HAP-1 (cell line): ENCODE results near the gene TMC1.
"Not testable (repeated sequence)": the region's sequence is repeated elsewhere in the genome, so short reads cannot be mapped to it uniquely, and the experiment has no call there.

Source experiments
- DNase-seq, 2 experiments: peaks; one replicate each; pipeline ENCODE4 v3.0.0-alpha.2; 2016 to 2020; ENCODE audit warnings: low spot score in 2 of 2
- H3K27me3 ChIP-seq: fragments of 250-450 bp; sonication (Bioruptor Pico); 2 replicates; pipeline ENCODE4 v1.5.1; 2020; ENCODE audit warnings: low read depth, mild to moderate bottlenecking, moderate library complexity
- H3K36me3 ChIP-seq: fragments of 250-450 bp; sonication (Bioruptor Pico); replicated peaks from 2 replicates; pipeline ENCODE4 v1.5.1; 2020; ENCODE audit warnings: mild to moderate bottlenecking
- H3K4me1 ChIP-seq: fragments of 250-450 bp; sonication (Bioruptor Pico); 2 replicates; pipeline ENCODE4 v1.5.1; 2020; ENCODE audit warnings: mild to moderate bottlenecking
- H3K4me3 ChIP-seq: fragments of 250-450 bp; sonication (Bioruptor Pico); 2 replicates; pipeline ENCODE4 v1.5.1; 2020; ENCODE audit warnings: mild to moderate bottlenecking, moderate library complexity
- H3K9me3 ChIP-seq: fragments of 250-450 bp; sonication (Bioruptor Pico); 2 replicates; pipeline ENCODE4 v1.5.1; 2020; ENCODE audit warnings: mild to moderate bottlenecking, moderate library complexity
- in situ Hi-C: fragments of 300-500 bp; cut with MboI; formaldehyde crosslinking; loops from 3 replicates; pipeline ENCODE4 v1.14.3; 2020; ENCODE audit warnings: low sequenced_read_pairs, inconsistent platforms, mixed read lengths

TMC1 gene

DNA sequence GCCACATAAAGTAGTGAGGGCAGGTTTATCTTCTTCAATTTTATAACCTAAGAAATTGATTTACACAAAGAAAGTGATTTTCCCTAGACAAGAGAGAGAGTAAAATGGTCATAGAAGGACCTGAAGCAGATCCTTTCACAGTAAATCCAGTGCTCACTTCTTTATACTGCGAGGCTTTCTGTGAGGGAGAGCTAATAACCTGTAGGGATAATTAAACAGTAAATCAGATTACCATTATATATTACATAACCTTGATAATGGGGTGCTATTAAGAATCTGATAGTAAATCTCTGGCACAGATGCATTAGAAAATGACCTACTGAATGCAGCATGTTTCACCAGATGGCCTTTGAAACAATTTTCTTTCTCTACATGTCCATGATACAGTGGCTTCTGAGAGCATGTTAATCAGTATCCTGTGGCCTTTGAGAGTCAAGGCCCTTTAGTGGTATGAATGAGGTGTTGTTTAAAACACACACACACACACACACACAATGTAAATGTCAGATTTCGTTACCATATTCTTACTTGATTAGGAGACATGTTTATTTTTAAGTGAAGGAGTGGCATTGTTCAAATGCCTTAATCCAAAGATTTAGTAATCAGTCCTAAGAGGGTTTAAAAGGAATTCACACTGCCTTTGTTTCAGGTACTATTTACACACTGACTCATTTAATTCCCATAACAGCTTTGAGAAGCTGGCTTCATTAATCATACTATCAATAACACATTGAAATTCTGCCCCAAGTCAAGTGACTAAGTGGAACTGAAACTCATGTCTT is 306.7 kb downstream of the TMC1 start:
- H3K9me3 ChIP-seq = no peaks in the 10 kb centered on the region
- peak; percentile 28 to 92 for DNase-seq
- in situ Hi-C loops = loop anchor here (10.0 kb wide), 2 partner anchors 233 to 793 kb away; no protein-coding TSS in a partner anchor
- H3K27me3 ChIP-seq = no peaks in the 10 kb centered on the region
- H3K4me3 ChIP-seq = no peak overlapping the region
- no peaks in the 10 kb centered on the region for H3K36me3 ChIP-seq
- H3K4me1 ChIP-seq = peaks cover 32% of the 10 kb centered on the region

- Histone ChIP-seq H3K4me1 (peaks cover 22% of the 10 kb centered on the region), H3K36me3 (no peaks in the 10 kb centered on the region), H3K27me3 (no peaks in the 10 kb centered on the region), H3K4me3 (no peak overlapping the region), H3K9me3 (no peaks in the 10 kb centered on the region)
- in situ Hi-C loops = no loop called here
- DNase-seq = no peak
Observed at GRCh38 chr9:72834994-72835393, 313.6 kb downstream of the TMC1 start.

GRCh38 chr9:72836790-72837189 is 315.4 kb downstream of the TMC1 start:
- in situ Hi-C loops = no loop called here
- DNase-seq = no peak

GRCh38 chr9:72839085-72839484 is 317.7 kb downstream of the TMC1 start:
- peak in 1 of 2 experiments; percentile 6 for DNase-seq
- Histone ChIP-seq H3K27me3 (no peaks in the 10 kb centered on the region), H3K4me1 (peaks cover 22% of the 10 kb centered on the region), H3K36me3 (no peaks in the 10 kb centered on the region), H3K4me3 (no peak overlapping the region), H3K9me3 (no peaks in the 10 kb centered on the region)
- in situ Hi-C loops = no loop called here

More at GRCh38 chr9:72836790-72837189, 315.4 kb downstream of the TMC1 start:
- no peaks in the 10 kb centered on the region for H3K9me3 ChIP-seq
- H3K27me3 ChIP-seq = no peaks in the 10 kb centered on the region
- no peaks in the 10 kb centered on the region for H3K36me3 ChIP-seq
- H3K4me1 ChIP-seq = peaks cover 22% of the 10 kb centered on the region
- no peak overlapping the region for H3K4me3 ChIP-seq

DNA sequence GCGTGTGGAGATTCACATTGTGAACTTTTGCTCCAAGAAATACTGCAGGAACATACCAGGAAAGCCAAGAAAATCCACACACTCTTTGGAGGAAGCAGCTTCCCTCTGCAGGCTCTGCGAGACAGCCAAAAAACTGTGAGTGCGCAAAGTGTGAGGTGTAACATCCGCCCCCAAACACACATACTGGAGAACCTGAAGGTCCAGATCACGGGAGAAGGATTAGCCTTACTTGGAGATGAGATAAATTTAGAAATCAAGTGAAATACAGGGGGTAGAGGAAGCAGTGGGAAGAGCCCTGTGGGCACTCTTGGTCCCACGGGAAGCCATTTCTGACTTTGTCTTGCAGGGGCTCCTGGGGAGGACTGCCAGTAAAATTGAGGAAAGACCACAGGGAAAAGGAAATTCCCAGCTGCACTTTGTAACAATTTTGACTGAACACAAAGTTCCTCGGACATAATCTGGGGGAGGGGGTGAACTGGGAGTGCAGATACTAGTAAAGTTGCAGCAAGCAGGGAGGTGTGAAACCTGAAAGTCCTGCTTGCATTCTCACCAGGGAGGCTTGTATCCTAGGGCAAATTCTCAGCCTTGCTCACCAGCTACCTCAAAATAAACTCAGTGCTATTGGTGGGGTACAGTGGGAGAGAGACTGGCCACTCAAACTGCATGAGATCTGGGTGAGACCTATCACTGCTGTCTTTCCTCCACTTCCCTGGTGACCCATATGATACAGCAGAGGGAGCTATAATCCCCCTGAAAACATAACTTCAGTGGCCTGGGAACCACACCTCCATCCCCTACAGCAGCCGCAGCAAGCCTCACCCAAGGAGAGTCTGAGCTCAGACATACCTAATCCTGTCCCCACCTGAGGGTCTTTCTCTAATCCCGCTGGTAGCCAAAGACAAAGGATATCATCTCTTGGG is 322.4 kb downstream of the TMC1 start:
- no peak for DNase-seq
- in situ Hi-C loops = no loop called here
- Histone ChIP-seq H3K4me3 (no peak overlapping the region), H3K27me3 (no peaks in the 10 kb centered on the region), H3K4me1 (peaks cover 6% of the 10 kb centered on the region), H3K9me3 (peaks cover 15% of the 10 kb centered on the region), H3K36me3 (no peaks in the 10 kb centered on the region)

DNA sequence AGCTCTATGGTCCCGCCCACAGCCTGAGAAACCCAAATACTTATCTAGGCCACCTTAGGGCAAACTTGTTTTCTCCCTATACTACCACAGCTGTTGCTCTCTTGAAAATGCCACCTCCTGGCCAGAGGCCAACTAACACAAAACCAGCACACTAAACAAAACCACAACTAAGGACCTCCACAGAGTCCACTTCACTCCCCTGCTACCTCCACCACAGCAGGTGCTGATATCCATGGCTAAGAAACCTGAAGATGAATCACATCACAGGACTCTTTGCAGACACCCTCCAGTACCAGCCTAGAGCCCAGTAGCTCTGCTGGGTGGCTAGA is 323.0 kb downstream of the TMC1 start:
- H3K4me3 ChIP-seq = no peak overlapping the region
- H3K9me3 ChIP-seq = peaks cover 15% of the 10 kb centered on the region
- in situ Hi-C loops = no loop called here
- H3K36me3 ChIP-seq = no peaks in the 10 kb centered on the region
- no peak for DNase-seq
- H3K27me3 ChIP-seq = no peaks in the 10 kb centered on the region
- no peaks in the 10 kb centered on the region for H3K4me1 ChIP-seq

DNA sequence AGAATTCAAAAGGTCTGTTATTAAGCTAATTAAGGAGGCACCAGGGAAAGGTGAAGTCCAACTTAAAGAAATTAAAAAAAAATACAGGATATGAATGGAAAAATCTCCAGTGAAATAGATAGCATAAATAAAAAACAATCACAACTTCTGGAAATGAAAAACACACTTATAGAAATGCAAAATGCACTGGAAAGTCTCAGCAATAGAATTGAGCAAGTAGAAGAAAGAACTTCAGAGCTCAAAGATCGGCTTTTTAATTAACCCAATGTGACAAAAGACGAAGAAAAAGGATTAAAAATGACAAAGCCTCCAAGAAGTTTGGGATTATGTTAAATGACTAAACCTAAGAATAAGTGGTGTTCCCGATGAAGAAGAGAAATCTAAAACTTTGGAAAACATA is 323.6 kb downstream of the TMC1 start:
- H3K4me3 ChIP-seq, H3K36me3 ChIP-seq, H3K27me3 ChIP-seq, H3K4me1 ChIP-seq, in situ Hi-C loops, DNase-seq: not testable (repeated sequence)
- H3K9me3 ChIP-seq = peaks cover 15% of the 10 kb centered on the region

- H3K36me3 ChIP-seq, H3K27me3 ChIP-seq, H3K9me3 ChIP-seq, in situ Hi-C loops, H3K4me3 ChIP-seq, H3K4me1 ChIP-seq, DNase-seq: not testable (repeated sequence)
Observed at GRCh38 chr9:72850209-72850608, 328.8 kb downstream of the TMC1 start.

DNA sequence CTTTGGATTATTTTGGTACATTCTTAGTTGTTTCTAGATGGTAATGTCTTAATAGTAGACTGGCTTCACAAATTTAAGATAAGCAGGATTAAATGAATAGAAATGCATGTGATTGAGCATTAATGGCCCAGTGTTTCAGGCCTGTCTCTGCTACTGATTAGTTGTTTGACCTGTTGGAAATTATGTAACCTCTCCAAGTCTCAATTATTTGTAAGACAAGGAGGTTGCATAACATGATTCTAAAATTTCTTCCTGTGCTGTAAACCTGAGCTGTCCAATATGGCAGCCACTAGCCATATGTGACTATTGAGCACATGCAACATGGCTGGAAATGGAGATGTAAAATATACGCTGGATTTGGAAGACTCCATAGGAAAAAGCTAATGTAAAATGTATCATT is 333.9 kb downstream of the TMC1 start:
- DNase-seq = no peak
- Histone ChIP-seq H3K4me1 (no peaks in the 10 kb centered on the region), H3K36me3 (no peaks in the 10 kb centered on the region), H3K27me3 (no peaks in the 10 kb centered on the region), H3K9me3 (no peaks in the 10 kb centered on the region), H3K4me3 (no peak overlapping the region)
- in situ Hi-C loops = no loop called here

GRCh38 chr9:72855890-72856523 is 334.6 kb downstream of the TMC1 start:
- H3K36me3 ChIP-seq = no peaks in the 10 kb centered on the region
- no peaks in the 10 kb centered on the region for H3K9me3 ChIP-seq
- H3K4me3 ChIP-seq = no peak overlapping the region
- H3K4me1 ChIP-seq = no peaks in the 10 kb centered on the region
- H3K27me3 ChIP-seq = no peaks in the 10 kb centered on the region
- no peak for DNase-seq
- in situ Hi-C loops = no loop called here

GRCh38 chr9:72856972-72857623 is 335.7 kb downstream of the TMC1 start:
- no peaks in the 10 kb centered on the region for H3K4me1 ChIP-seq
- H3K9me3 ChIP-seq = no peaks in the 10 kb centered on the region
- no peaks in the 10 kb centered on the region for H3K27me3 ChIP-seq
- H3K4me3 ChIP-seq = no peak overlapping the region
- H3K36me3 ChIP-seq = no peaks in the 10 kb centered on the region
- DNase-seq = peak; percentile 53 to 64
- in situ Hi-C loops = no loop called here

- in situ Hi-C loops = no loop called here
- no peaks in the 10 kb centered on the region for H3K4me1 ChIP-seq
- no peak for DNase-seq
- no peaks in the 10 kb centered on the region for H3K27me3 ChIP-seq
- no peaks in the 10 kb centered on the region for H3K9me3 ChIP-seq
- no peak overlapping the region for H3K4me3 ChIP-seq
- H3K36me3 ChIP-seq = no peaks in the 10 kb centered on the region
Observed at GRCh38 chr9:72857624-72857996, 336.2 kb downstream of the TMC1 start.

DNA sequence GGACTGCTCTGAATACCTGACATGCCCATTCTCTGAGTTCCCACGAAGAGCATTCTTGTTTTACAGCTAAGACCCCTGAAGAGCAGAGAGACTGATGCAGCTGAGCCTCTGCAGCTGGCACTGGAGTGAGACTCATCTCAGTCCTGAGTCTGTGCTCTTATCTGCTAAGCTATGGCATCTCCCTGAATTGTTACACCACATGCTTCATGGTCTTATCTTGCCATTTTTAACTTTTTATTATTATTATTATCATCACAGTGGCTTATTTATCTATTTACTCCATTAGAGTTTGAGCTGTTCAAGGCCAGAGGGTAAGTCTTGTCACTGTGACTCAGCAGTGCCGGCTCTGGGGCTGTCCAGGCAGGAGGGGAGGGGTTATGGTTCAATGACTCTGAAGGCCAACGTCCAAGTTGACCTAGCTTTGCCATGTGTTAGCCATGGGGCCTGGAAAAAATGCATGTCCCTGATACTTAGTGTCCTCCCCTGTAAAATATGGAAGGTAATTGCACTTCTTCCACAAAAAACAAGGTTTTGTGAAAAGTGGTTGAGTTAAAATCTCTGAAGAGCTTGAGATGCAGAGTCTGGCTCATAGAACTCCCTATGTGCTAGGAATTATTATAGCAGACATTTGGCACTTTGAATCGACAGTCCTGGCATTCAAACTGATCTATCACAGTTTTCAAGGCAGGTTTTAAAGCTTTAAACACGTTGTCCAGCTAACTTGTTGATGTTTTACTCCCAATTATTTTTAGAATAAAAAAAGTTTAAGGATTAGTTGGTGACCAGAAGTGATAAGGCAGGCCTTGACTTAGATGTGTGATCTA is 336.9 kb downstream of the TMC1 start:
- Histone ChIP-seq H3K4me3 (no peak overlapping the region), H3K4me1 (no peaks in the 10 kb centered on the region), H3K36me3 (no peaks in the 10 kb centered on the region), H3K9me3 (no peaks in the 10 kb centered on the region), H3K27me3 (no peaks in the 10 kb centered on the region)
- in situ Hi-C loops = no loop called here
- DNase-seq = no peak
